Epithelial cell of proximal tubule (primary cell): ENCODE measurements around the gene SLC1A4. TPM values are rescaled to one million over a fixed set of nuclear protein-coding genes. Genes with fewer than 3 reads are reported as not detected.
"Not testable (repeated sequence)": the region's sequence is repeated elsewhere in the genome, so short reads cannot be mapped to it uniquely, and the experiment has no call there.

Experiments used
- DNase-seq: peaks from one replicate; pipeline ENCODE4 v3.0.0-alpha.2; 2011; ENCODE audit warnings: low read depth
- H3K4me3 ChIP-seq: 2 replicates; pipeline ENCODE4 v1.5.1; 2011; ENCODE audit warnings: low read depth, mild to moderate bottlenecking, low read length
- CTCF ChIP-seq: conservative IDR thresholded peaks from 2 replicates; pipeline ENCODE4 v1.5.1; 2012; ENCODE audit warnings: low read depth, mild to moderate bottlenecking, low read length
- total RNA-seq: library from RNA; depleted of rRNA; stranded (reverse); fragments of >200 nt; gene quantifications from 2 replicates; pipeline ENCODE4 v1.2.3, GENCODE V29; 2015

The SLC1A4 gene
- total RNA-seq, 1 donor from 2014 or later, result 19.8 TPM

GRCh38 chr2:65000644-65001043 lies 11.4 kb downstream of the SLC1A4 start:
- no peak for TF ChIP-seq CTCF
- DNase-seq, result no peak
- H3K4me3 ChIP-seq, result no peak overlapping the region

DNA sequence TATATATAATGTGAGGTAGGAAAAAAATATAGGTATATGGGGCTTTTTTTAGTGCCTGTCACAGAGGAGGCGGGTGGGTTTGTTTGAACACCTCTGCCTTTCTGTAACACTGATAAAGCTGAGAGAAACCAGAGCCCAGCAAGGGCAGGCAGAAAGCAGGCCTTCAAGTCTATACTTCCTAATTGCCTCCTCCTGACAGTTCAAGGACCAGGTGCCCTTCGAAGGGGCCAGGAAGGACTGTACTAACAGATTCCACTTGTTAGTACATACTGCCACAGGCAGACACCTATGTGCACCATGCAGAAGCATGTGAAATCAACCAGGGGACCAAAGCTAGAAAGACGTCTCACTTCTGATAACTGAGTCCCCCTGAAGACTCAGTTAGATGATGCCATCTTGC lies 13.8 kb downstream of the SLC1A4 start:
- no peak overlapping the region for H3K4me3 ChIP-seq
- no peak for TF ChIP-seq CTCF
- no peak for DNase-seq

DNA sequence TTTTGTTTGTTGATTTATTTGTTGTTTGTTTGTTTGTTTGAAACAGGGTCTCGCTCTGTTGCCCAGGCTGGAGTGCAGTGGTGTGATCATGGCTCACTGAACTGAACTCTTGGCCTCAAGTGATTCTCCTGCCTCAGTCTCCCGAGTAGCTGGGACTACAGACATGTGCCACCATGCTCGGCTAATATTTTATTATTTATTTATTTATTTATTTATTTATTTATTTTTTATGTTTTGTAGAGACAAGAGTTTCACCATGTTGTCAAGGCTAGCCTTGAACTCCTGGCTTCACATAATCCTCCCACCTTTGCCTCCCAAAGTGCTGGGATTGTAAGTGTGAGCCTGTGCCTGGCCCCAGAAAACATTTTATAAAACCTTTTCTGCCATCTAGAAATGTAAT lies 15.0 kb downstream of the SLC1A4 start:
- H3K4me3 ChIP-seq, DNase-seq: not testable (repeated sequence)

GRCh38 chr2:65013776-65014175 lies 24.6 kb downstream of the SLC1A4 start:
- H3K4me3 ChIP-seq, result no peak overlapping the region
- no peak for DNase-seq
- no peak for TF ChIP-seq CTCF

DNA sequence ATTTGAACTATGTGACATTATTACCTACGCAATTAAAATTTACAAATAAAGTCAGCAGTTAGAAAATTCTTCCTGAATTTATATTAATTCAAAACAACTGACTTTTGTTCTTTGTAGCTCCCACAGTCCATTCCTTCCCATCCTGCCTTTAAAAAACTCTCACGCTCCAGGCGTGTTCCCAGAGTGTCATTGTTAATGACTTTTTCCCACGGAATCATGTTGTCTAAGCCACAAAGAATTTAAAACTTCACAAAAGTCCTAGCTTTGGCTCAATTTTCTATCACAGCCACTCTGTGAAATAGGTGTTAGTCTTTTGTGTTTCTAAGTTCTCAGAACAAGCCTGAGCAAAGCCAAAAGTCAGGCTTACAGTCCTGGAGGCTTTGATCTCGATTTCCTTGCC lies 26.5 kb downstream of the SLC1A4 start:
- no peak for TF ChIP-seq CTCF
- no peak for DNase-seq
- H3K4me3 ChIP-seq, result no peak overlapping the region

DNA sequence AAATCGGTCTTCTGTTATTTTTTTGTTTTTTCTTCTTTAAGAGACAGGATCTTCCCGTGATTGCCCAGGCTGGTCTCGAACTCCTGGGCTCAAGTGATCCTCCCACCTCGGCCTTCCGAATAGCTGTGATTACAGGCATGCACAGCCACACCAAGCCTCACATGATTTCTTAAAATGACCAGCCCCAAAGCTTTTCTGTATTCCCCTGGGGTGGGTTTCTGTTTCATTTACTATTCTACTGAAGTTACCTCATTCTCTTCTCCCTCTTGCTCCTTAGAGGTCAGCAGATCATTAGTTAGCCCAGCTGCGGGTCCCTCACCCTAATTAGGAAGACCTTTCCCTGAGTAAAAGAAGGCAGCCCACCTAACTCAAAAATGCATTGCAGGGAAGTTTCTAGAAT lies 27.6 kb downstream of the SLC1A4 start:
- TF ChIP-seq CTCF, result no peak
- H3K4me3 ChIP-seq, result no peak overlapping the region
- no peak for DNase-seq

- no peak for DNase-seq
- peak; percentile 38 for TF ChIP-seq CTCF
- no peak overlapping the region for H3K4me3 ChIP-seq
These were observed 28.1 kb downstream of the SLC1A4 start for GRCh38 chr2:65017335-65017734.

DNA sequence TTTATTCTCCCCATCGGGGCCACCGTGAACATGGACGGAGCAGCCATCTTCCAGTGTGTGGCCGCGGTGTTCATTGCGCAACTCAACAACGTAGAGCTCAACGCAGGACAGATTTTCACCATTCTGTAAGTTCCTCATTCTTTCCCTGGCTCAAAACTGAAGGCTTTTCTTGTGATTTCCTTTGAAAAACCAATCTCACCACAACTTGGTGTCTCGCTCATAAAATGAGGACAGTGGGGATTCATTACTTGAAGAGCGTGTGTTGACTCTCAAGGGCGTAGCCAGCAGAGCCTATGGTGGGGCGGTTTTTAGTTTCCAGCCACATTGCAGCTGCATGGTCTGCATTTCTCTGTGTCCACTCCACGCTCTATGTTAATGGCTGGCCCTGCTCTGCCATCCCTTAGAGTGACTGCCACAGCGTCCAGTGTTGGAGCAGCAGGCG lies 29.0 kb downstream of the SLC1A4 start:
- no peak overlapping the region for H3K4me3 ChIP-seq
- no peak for TF ChIP-seq CTCF
- DNase-seq, result no peak
